ENCODE measurements around the gene GLT8D2.
A peak's percentile ranks its signal among the peaks of the same experiment; 100 is the strongest.
"Not testable (repeated sequence)": the region's sequence is repeated elsewhere in the genome, so short reads cannot be mapped to it uniquely, and the experiment has no call there.

Gene GLT8D2

DNA sequence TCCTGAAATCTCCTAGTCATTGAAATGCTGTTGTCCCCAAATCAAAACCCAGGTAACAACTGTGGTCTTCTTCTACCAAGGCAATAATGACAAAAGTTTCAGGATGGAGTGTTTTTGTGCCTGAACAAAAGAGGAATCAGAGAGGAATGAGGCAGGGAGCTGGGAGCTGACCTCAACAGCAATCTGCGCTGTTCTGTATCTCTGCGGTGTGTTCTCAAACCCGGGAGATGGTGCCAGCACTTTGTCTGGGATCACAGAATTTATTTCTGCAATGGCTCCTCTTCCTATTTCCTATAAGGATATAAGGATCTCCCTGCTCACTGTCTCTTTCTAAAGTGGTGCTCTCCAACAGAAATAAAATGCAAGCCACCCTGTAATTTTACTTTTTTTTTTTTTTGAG, 449 bp upstream of the GLT8D2 start:
- DNase-seq (ENCODE audit: low spot score): no peak

DNA sequence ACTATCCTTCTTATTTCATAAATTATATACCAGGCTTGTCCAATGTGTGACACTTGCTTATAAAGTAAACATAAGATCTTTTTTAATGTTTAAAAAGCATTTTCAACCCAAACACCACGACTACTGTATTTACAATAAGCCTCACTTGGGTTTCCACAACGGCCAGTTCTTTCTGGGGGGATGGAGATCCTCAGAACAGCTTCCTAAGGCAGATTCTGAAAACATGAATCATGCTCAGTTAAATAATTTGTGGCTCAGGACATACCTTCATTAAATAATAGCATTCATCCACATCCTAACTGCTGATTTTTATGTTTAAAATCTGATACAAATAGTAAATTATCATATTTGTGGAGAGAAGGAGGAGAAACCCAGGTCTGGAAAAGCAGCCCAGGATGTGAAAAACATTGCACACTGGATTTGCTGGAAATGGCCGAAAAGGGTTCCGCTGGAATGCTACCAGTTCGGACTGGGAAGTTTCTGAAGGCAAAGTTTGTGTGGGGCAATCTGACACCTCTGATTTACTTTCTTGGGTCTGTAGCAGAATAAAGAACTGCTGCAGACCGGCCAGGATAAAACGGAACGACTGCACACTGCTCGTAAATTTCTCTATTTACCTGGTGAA, 597 bp downstream of the GLT8D2 start:
- DNase-seq (ENCODE audit: low spot score): no peak

DNA sequence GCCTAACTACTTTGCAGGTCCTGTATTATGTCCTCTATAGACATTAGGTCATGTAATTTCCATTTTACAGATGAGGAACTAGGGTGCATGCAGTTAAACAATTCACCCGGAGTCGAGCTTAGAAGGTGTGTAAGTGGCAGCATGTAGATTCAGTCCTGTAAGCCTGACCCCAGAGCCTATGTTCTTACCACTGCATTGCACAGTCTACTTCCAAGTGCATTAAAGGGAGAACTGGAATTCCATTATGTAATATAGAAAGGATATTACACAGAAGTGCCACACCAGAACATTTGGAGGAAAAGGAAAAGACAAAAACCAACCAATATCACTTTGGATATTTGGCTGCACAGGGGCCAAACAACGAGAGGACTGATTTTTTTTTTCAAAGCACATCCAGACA, 1.2 kb downstream of the GLT8D2 start:
- DNase-seq (ENCODE audit: low spot score): no peak

DNA sequence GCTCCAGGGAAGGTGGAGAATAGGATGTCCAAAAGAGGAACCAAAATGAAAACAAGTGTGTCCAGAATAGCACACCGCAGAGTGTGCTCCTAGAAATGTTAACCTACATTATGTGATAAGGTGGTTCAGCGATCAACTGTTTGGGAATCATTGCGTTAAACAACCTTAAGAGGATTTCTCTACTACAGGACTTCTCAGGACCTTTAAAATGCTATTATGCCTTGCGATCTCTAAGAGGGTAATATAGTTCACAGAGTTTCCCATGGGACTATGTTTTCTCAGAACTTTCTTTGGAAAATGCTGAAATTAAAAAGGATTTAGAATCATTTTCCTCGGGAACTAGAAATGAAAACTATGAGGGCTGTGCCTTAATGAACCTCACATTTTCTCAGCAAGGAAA, 1.8 kb downstream of the GLT8D2 start:
- DNase-seq (ENCODE audit: low spot score): no peak

DNA sequence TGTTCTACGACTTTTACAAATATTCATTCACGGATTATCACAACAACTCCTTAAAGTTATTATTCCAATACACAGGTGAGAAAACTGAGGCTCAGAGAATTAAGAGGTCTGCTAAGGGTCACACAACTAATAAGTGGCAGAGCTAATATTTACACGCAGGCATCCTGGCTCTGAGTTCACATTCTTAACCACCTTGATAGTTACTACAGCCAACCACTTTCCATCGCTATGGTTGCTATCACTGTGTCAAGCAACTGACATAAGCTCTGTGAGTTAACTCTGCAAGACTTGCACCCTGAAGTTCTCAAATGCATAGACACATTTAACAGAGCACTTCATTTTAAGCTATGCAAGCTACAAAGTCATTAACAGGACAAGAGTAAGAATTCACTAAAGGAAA, 3.7 kb downstream of the GLT8D2 start:
- no peak for DNase-seq (ENCODE audit: low spot score)

DNA sequence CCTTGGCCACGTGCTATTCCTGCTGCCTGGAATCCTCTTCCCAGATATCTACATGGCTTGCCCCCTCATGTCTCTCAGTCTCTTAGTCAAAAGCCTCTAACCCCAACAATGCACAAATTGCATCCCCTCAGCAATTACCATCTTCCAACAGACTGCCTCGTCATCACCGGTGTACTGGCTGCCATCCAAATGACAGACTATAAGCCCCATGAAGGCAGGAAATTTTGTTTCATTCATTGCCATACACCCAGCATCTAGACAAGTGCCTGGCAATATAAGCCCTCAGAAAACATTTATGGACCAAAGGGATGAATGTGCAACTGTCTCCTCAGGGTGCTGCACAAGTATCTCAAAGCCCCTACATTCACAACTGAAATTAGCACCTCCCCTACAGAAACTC, 5.8 kb downstream of the GLT8D2 start:
- no peak for DNase-seq (ENCODE audit: low spot score)

DNA sequence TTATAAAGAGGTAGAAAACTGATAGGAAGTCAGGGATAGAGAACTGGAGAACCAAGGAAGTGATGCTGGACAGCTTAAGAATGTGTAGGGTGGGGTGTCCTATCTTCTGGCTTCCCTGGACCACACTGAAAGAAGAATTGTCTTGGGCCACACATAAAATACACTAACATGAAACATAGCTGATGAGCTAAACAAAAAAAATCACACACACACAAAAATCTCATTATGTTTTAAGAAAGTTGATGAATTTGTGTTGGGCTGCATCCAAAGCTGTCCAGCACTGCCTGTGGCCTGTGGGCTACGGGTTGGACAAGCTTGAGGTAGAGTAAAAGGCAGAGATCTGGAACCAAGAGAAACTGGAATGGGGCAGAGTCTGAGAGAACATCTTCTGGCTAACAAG, 7.4 kb downstream of the GLT8D2 start:
- DNase-seq (ENCODE audit: low spot score): no peak

DNA sequence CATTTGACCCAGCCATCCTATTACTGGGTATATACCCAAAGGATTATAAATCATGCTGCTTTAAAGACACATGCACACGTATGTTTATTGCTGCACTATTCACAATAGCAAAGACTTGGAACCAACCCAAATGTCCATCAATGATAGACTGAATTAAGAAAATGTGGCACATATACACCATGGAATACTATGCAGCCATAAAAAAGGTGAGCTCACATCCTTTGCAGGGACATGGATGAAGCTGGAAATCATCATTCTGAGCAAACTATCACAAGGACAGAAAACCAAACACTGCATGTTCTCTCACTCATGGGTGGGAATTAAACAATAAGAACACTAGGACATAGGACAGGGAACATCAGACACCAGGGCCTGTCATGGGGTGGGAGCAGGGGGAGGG, 10.2 kb downstream of the GLT8D2 start:
- DNase-seq (ENCODE audit: low spot score): not testable (repeated sequence)

DNA sequence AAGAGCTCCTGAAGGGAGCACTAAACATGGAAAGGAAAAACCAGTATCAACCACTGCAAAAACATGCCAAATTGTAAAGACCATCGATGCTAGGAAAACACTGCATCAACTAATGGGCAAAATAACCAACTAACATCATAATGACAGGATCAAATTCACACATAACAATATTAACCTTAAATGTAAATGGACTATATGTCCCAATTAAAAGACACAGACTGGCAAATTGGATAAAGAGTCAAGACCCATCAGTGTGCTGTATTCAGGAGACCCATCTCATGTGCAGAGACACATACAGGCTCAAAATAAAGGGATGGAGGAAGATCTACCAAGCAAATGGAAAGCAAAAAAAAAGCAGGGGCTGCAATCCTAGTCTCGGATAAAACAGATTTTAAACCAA, 13.8 kb downstream of the GLT8D2 start:
- not testable (repeated sequence) for DNase-seq (ENCODE audit: low spot score)

DNA sequence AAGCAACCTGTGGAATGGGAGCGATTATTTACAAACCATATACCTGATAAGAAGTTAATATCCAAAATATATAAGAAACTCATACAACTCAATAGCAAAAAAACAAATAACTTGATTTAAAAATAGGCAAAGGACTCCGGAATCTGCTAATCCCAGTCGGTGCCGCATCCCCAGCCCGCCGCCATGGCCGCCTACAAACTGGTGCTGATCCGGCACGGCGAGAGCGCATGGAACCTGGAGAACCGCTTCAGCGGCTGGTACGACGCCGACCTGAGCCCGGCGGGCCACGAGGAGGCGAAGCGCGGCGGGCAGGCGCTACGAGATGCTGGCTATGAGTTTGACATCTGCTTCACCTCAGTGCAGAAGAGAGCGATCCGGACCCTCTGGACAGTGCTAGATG, 19.4 kb downstream of the GLT8D2 start:
- DNase-seq (ENCODE audit: low spot score): not testable (repeated sequence)

DNA sequence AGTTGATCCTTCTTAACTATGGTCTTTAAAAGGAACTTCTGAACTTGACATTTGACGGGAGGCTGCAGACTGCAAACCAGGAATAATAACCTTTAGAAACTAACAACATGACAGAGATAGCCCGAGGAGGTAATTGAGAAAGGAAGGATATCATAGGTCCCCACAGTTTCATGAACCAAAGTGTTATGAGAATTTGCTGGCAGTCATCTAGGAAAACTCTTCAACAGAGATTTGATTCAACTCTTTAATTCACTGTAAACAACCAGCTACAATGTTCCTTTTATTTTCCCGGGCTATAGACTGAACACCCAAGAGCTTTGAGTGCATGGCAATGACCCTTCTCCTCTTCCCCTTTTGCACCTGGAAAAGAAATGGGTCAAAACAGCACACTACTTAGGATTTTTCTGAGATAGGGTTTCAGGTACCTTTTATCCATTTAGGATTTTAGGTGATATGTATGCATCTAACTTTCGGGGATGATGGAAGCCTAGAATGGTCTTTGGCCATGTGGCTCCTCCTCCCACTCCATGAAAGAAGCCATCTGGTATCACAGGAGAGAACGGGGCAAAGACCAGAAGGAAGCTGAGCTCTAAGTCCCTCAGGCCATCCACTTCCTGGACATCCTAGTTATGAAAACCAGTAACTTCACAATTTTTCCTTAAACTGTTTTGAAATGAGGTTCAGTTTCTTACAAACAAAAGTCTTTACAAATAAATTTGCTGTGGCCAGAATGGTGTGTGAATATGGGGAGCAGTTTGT, 23.0 kb downstream of the GLT8D2 start:
- no peak for DNase-seq (ENCODE audit: low spot score)

DNA sequence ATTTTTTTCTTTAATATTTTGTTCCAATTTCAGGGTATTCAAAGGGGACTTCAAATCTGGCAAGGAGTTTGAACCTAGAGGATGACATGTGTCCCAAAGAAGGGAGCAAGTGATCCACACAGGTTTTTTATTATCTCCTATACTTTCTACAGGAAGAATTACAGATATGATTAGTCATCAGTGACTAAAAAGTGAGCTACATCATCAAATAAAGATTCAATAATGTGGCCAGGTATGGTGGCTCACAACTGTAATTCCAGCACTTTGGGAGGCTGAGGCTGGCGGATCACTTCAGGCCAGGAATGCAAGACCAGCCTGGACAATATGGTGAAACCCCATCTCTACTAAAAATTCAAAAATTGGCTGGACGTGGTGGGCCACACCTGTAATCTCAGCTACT, 24.2 kb downstream of the GLT8D2 start:
- no peak for DNase-seq (ENCODE audit: low spot score)

DNA sequence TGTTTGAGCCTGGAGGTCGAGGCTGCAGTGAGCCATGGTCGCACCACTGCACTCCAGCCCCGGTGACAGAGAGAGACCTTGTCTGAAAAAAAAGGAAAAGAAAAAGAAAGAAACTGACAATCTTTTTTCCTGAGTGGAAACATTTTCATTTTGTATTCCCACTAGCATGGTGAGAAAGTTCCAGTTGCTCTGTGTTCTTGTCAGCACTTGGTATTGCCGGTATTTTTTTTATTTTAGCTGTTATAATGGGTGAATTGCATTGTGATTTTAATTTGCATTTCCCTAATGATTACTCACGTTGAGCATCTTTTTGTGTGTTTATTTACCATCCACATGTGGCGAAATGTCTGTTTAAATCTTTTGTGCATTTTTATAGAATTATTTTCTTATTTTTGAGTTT, 25.6 kb downstream of the GLT8D2 start:
- no peak for DNase-seq (ENCODE audit: low spot score)

DNA sequence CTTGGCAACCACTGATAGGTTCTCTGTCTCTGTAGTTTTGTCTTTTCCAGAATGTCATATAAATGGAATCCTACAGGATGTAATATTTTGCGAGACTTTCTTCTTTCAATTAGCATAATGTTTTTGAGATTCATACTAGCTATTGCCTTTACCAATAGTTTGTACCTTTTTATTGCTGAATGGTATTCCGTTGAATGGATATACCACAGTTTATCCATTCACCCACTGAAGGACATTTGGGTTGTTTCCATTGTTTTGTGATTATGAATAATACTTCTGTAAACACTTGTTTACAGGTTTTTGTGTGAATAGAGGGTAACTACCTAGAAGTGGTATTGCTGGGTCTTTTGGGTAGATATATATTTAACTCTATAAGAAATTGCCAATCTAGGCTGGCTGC, 26.3 kb downstream of the GLT8D2 start:
- no peak for DNase-seq (ENCODE audit: low spot score)

DNA sequence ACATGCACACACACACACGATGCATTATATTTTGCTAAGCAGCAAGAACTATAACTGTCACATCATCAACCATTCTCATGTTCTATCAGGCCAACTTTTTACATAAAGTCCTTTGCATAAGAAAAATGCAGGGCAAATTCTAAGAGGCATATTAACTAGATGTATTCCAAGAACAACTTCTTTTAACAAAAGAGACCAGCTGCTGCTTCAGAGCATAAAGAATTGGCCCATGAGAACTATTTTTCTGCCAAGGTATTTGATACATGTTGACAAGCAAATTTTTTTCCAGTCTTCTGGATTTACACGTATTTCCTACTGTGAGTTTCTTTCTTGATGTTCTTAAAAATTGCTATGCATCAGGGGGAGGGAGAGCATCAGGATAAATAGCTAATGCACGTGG, 27.2 kb downstream of the GLT8D2 start:
- DNase-seq (ENCODE audit: low spot score): no peak

DNA sequence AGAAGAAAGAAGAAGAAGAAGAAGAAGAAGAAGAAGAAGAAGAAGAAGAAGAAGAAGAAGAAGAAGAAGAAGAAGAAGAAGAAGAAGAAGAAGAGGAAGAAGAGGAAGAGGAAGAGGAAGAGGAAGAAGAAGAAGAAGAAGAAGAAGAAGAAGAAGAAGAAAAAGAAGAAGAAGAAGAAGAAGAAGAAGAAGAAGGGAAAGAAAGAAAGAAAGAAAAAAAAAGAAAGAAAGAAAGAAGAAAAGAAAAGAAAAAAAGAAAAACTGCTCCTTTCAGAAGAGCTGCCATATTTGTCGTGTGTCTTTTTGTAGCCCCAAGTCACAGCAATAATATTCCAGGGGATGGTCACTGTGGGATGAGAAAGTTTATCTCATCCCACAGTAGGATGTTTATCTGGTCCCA, 28.1 kb downstream of the GLT8D2 start:
- DNase-seq (ENCODE audit: low spot score): not testable (repeated sequence)

DNA sequence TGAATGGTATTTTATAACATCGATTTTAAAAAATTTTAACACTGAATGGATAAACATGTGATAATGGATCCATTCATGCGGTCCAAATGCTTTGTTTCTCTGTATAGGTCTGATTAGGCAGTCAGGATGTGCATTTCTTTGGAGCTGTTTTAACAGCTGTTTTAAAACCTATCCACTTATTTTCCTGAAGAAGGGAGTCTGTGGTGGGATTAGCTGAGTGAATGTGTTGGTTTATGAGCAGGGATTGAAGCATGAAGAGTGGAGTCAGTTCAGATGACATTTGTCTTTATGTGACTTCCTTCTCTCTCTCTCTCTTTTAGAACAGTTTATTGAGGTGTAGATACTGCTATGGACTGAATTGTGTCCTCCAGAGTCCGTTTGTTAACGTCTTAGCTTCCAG, 37.7 kb downstream of the GLT8D2 start:
- no peak for DNase-seq (ENCODE audit: low spot score)

DNA sequence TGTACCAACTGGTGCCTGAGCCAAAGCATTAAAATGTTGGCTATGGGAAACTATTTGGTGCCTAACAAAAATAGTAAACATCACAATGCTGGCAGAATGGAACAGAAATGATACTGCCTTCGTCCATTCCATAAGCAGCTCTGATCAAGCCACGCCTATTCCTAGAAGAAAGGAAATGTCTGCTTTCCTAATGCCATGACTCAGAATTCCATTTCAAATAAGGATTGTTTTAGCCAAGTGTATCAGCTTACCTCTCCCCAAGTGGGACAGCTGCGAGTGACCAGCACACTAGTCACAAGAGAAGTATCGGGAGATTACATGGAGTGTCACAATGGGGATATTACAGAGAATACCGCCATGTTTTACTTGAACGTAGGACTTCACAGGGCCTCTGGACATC, 38.7 kb downstream of the GLT8D2 start:
- DNase-seq (ENCODE audit: low spot score): peak; percentile 87

DNA sequence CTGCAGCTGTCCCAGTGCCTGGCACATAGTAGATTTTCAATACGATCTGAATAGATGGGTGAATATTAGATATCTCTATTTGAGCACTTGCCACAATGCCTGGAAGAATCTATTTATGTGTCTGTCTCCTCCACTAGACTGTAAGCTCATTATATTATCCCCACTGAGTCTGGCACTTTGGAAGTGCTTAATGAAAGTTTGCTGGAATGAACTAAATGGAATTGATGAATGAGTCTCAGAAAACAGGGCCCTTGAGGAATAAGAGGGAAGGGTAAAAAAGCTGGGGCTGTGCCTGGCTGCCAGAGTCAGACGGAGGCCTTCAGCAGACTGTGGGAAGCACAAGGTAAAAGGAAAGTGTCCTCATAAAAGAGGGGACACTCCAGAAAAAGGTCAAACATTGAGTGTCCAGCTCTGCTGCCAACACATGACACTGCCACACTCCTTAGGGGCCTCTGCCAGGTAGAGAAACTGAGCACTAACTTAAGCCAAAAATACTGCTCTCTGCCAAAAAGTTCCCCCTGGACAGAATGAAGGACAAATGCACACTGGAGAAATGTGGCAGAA, 39.3 kb downstream of the GLT8D2 start:
- DNase-seq (ENCODE audit: low spot score): no peak

DNA sequence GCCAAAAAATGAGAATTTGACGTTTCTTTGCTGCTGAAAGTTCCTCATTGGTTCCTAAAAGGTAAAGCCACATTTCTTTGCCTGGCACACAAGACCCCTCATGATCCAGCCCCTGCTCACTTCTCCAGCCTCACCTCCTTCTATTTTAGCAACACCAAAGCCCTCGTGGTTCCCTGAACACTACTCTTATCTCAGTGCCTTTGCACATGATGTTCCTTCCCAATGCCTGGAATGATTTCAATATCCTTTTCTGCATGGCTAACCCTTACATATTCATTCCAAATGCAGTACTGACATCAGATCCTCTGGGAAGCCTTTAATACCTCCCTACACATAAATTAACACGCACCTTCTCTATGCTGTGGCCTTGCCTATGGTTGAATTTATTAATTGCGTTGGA, 39.9 kb downstream of the GLT8D2 start:
- no peak for DNase-seq (ENCODE audit: low spot score)

DNA sequence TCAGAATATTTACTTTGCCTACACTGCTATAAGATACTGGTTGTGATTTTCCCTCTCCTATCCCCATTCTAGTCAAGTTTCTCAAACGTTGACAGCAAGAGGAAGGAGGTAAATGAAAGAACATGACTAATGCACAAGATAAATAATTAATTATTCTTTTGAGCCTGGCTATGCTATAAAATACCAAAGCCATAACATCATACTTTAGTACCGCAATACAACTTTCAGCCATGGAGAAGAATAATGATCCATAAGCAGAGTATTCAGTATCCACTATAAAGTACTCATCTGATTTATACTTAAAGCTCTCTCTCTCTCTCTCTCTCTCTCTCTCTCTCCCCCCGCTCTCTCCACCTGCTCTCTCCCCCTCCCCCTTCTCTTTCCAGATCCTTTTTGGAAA, 43.1 kb downstream of the GLT8D2 start:
- DNase-seq (ENCODE audit: low spot score): peak; percentile 8

DNA sequence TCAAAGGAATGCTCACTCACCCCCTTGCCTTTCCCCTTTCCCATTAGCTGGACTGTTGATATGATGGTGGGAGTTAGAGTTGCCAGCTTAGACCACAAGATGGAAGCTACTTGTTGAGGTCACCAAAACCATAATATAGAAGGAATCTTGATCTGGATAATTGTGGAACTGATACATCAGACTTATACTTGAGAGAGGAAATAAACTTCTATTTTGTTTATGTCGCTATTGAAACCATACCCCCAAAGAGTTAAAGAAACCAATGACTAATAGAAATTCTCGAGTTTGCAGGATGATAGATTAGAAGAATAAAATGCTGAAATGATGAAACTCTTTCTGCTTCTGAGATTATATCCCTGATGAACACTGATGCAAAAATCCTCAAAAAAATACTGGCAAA, 46.4 kb downstream of the GLT8D2 start:
- DNase-seq (ENCODE audit: low spot score): no peak

DNA sequence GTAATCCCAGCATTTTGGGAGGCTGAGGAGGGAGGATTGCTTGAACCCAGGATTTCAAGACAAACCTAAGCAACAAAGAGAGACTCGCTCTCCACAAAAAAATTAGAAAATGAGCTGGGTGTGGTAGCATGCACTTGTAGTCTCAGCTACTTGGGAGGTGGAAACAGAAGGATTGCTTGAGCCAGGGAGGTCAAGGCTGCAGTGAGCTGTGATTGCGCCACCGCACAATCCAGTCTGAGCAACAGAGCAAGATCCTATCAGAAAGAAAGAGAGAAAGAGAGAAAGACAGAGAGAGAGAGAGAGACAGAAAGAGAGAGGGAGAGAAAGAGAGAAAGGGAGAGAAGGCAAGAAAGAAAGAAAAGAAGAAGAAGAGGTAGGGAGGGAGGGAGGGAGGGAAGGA, 47.3 kb downstream of the GLT8D2 start:
- DNase-seq (ENCODE audit: low spot score): no peak

Data from kidney capillary endothelial cell (primary cell).